HG03139 (cell line): Measurements from ENCODE around the gene CEP41.

Experiments used
- ATAC-seq: cut with Tn5 transposase; IDR thresholded peaks from one replicate; pipeline ENCODE4 v1.9.1; 2021; ENCODE audit not compliant: unreplicated experiment

The CEP41 gene

GRCh38 chr7:130356121-130356875 is 84.5 kb downstream of the CEP41 start:
- no peak for ATAC-seq

- ATAC-seq = no peak
These were observed 87.6 kb downstream of the CEP41 start for GRCh38 chr7:130353196-130353595.

- no peak for ATAC-seq
These were observed 88.4 kb downstream of the CEP41 start for GRCh38 chr7:130352194-130353074.

GRCh38 chr7:130351791-130352090 is 89.1 kb downstream of the CEP41 start:
- no peak for ATAC-seq

GRCh38 chr7:130350945-130351790 is 89.6 kb downstream of the CEP41 start:
- ATAC-seq = no peak

GRCh38 chr7:130349911-130350782 is 90.7 kb downstream of the CEP41 start:
- no peak for ATAC-seq

- ATAC-seq = no peak
These were observed 93.9 kb downstream of the CEP41 start for GRCh38 chr7:130346941-130347340.

GRCh38 chr7:130346177-130346905 is 94.5 kb downstream of the CEP41 start:
- no peak for ATAC-seq

GRCh38 chr7:130345725-130346124 is 95.1 kb downstream of the CEP41 start:
- no peak for ATAC-seq

- ATAC-seq = no peak
These were observed 95.7 kb downstream of the CEP41 start for GRCh38 chr7:130345136-130345535.

GRCh38 chr7:130344271-130344866 is 96.4 kb downstream of the CEP41 start, which contains the start of gene CPA5:
Gene CPA5, plus strand, starts transcription at chr7:130344816. Its CDS starts 1,670 bp downstream, at chr7:130346486.
- ATAC-seq = no peak
